ENCODE measurements around the gene LRRC63.

LRRC63 gene

GRCh38 chr13:46296921-46297320 lies 85.2 kb downstream of the LRRC63 start:
- TF ChIP-seq KLF10 (tag by site-specific recombination; IDR thresholded peaks at IDR 0.05) (no peak), IKZF3 (tag by site-specific recombination; IDR thresholded peaks at IDR 0.05) (no peak), HOXA7 (CRISPR knock-in tag; IDR thresholded peaks at IDR 0.05; ENCODE audit: borderline replicate concordance) (no peak), ZNF23 (tag by site-specific recombination; IDR thresholded peaks at IDR 0.05; ENCODE audit: borderline replicate concordance) (no peak), ZIC2 (tag by site-specific recombination; IDR thresholded peaks at IDR 0.05) (no peak), PRDM10 (tag by site-specific recombination; IDR thresholded peaks at IDR 0.05) (no peak), ZNF423 (tag by site-specific recombination; IDR thresholded peaks at IDR 0.05) (no peak)
- H3K27ac ChIP-seq (ENCODE audit: extremely low read depth, low read depth, low read length), result no peak overlapping the region
- no peaks in the 10 kb centered on the region for H3K36me3 ChIP-seq (ENCODE audit: control insufficient read depth in 2 of 2, insufficient read depth in 1 of 2, low read length in 2 of 2)
- no peaks in the 10 kb centered on the region for H3K4me1 ChIP-seq (ENCODE audit: control insufficient read depth, insufficient read depth, low read length)
- H3K9me3 ChIP-seq (ENCODE audit: control insufficient read depth, insufficient read depth, low read depth, low read length), result no peaks in the 10 kb centered on the region
- ChIA-PET CTCF (interaction anchor here (0.7 kb wide), 1 partner anchor 202 kb away, joined by 3 read pairs; no protein-coding TSS in a partner anchor), POLR2A (no interaction called here)
- H3K4me3 ChIP-seq (ENCODE audit: low read depth, low read length), result no peak overlapping the region

- H3K36me3 ChIP-seq (ENCODE audit: control insufficient read depth in 2 of 2, insufficient read depth in 1 of 2, low read length in 2 of 2), result no peaks in the 10 kb centered on the region
- no peak overlapping the region for H3K27ac ChIP-seq (ENCODE audit: extremely low read depth, low read depth, low read length)
- H3K9me3 ChIP-seq (ENCODE audit: control insufficient read depth, insufficient read depth, low read depth, low read length), result no peaks in the 10 kb centered on the region
- ChIA-PET POLR2A (no interaction called here), CTCF (interaction anchor here (0.7 kb wide), 1 partner anchor 203 kb away, joined by 3 read pairs; no protein-coding TSS in a partner anchor)
- no peak for TF ChIP-seq ZNF138 (tag by site-specific recombination; IDR thresholded peaks at IDR 0.05; ENCODE audit: borderline replicate concordance)
- H3K4me3 ChIP-seq (ENCODE audit: low read depth, low read length), result no peak overlapping the region
- H3K4me1 ChIP-seq (ENCODE audit: control insufficient read depth, insufficient read depth, low read length), result no peaks in the 10 kb centered on the region
Measured at GRCh38 chr13:46297361-46297811, 85.7 kb downstream of the LRRC63 start.

- Histone ChIP-seq H3K9me3 (ENCODE audit: control insufficient read depth, insufficient read depth, low read depth, low read length) (no peaks in the 10 kb centered on the region), H3K27ac (ENCODE audit: extremely low read depth, low read depth, low read length) (no peak overlapping the region), H3K36me3 (ENCODE audit: control insufficient read depth in 2 of 2, insufficient read depth in 1 of 2, low read length in 2 of 2) (no peaks in the 10 kb centered on the region), H3K4me3 (ENCODE audit: low read depth, low read length) (no peak overlapping the region), H3K4me1 (ENCODE audit: control insufficient read depth, insufficient read depth, low read length) (no peaks in the 10 kb centered on the region)
- POLR2A ChIA-PET, result no interaction called here
- CTCF ChIA-PET, result no interaction called here
- TF ChIP-seq ZNF473 (tag by site-specific recombination; IDR thresholded peaks at IDR 0.05) (no peak), PATZ1 (tag by site-specific recombination; IDR thresholded peaks at IDR 0.05) (no peak), ZNF610 (tag by site-specific recombination; IDR thresholded peaks at IDR 0.05; ENCODE audit: borderline replicate concordance) (no peak), ZNF768 (tag by site-specific recombination; IDR thresholded peaks at IDR 0.05) (no peak), ZNF280C (tag by site-specific recombination; IDR thresholded peaks at IDR 0.05) (no peak), ZNF423 (tag by site-specific recombination; IDR thresholded peaks at IDR 0.05) (no peak), ZXDB (tag by site-specific recombination; IDR thresholded peaks at IDR 0.05) (no peak), ZSCAN18 (tag by site-specific recombination; IDR thresholded peaks at IDR 0.05) (no peak), TSHZ1 (tag by site-specific recombination; IDR thresholded peaks at IDR 0.05; ENCODE audit: borderline replicate concordance) (no peak)
Measured at GRCh38 chr13:46303742-46304385, 92.1 kb downstream of the LRRC63 start.
